C4-2B (cell line): Measurements from ENCODE around the gene PTPN1.
"Not testable (repeated sequence)": the region's sequence is repeated elsewhere in the genome, so short reads cannot be mapped to it uniquely, and the experiment has no call there.

ENCODE experiments used
- CTCF ChIP-seq: fragments of 450-650 bp; conservative IDR thresholded peaks from 2 replicates; pipeline ENCODE4 v1.5.1; 2017; ENCODE audit warnings: mild to moderate bottlenecking
- ZFX ChIP-seq: fragments of 450-650 bp; IDR thresholded peaks from 2 replicates; pipeline ENCODE4 v1.6.1; 2017

DNA sequence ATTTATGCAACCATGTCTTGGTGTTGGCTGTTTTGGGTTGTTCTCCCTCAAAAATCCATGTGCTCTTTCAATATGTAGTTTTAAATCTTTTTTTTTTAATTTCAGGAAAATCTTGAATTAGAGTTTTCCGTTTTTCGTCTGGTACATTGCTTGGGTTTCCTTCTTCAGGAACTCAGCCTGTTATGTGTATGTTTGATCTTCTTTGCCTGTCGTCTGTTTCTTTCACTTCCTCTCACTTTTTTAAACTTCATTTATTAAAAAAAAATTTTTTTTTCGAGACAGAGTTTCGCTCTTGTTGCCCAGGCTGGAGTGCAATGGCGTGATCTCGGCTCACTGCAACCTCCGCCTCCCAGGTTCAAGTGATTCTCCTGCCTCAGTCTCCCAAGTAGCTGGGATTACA, 29.6 kb downstream of the PTPN1 start:
- TF ChIP-seq CTCF, ZFX: not testable (repeated sequence)
